ENCODE data around the gene WASL.

Gene WASL

GRCh38 chr7:123677061-123677715 lies 71.6 kb downstream of the WASL start:
- Histone ChIP-seq H3K27me3 (replicated peaks; ENCODE audit: control insufficient read depth, insufficient read depth, low read length) (no peaks in the 10 kb centered on the region), H3K4me3 (replicated peaks; ENCODE audit: low read depth, low read length) (no peak overlapping the region), H3K36me3 (ENCODE audit: control insufficient read depth, insufficient read depth, low read length) (no peaks in the 10 kb centered on the region; the same call in 1 of the 2 replicates)
- TF ChIP-seq CTCF (IDR thresholded peaks at IDR 0.05; ENCODE audit: insufficient read depth, low read length, poor library complexity, severe bottlenecking) = no peak
- no peak for DNase-seq (ENCODE audit: extremely low read depth, insufficient read length)

DNA sequence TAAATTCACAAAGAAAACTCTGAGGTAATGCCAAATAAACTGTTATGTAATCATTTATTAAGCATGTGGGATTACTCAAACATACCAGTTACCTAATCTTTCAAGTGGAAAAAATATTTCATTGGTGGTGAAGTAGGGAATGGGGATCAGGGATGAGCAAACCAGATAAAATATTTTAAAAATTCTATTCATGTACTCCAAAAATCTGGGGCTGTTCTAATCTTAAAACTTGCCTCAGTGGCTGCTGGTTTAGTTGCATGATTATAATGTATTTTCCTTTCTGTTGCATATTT lies 73.7 kb downstream of the WASL start:
- no peak overlapping the region for H3K4me3 ChIP-seq (replicated peaks; ENCODE audit: low read depth, low read length)
- no peak for TF ChIP-seq CTCF (IDR thresholded peaks at IDR 0.05; ENCODE audit: insufficient read depth, low read length, poor library complexity, severe bottlenecking)
- no peaks in the 10 kb centered on the region for H3K27me3 ChIP-seq (replicated peaks; ENCODE audit: control insufficient read depth, insufficient read depth, low read length)
- no peak for DNase-seq (ENCODE audit: extremely low read depth, insufficient read length)
- H3K36me3 ChIP-seq (ENCODE audit: control insufficient read depth, insufficient read depth, low read length) = no peaks in the 10 kb centered on the region

DNA sequence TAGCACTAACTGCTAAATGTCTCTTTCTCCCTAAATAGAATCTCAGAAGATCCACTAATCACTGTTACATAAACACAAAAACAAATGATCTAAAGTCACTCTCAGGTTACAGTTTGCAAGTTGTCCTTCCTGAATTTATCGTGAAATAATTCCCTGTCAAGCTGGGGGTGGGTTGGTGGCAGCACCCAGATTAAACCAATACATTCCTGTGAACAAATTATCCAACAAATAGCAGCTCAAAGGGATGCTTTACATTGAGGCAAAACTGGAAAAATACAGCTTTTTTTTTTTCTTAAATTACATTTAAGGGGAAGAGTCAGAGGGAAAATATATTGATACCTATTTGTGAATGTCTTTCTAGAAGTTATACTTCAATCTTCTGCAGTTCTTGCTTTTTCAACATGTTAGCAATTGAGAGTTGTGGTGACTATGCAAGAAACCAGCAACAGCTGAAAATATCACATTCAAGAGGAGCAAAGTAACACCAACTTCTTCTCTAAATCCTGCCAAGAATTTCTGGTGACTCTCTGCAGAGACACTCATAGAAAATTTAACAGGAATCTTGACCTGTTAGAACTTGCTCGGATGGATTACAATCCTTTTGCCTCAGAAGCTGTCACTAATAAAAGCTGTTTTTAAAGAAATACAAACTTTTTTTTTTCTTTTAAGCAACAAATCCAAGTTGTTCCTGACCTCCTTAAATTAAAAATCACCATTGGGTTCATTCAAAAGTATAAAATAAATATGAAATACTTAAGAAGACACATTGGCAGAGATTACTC lies 74.2 kb downstream of the WASL start:
- Histone ChIP-seq H3K27me3 (replicated peaks; ENCODE audit: control insufficient read depth, insufficient read depth, low read length) (no peaks in the 10 kb centered on the region), H3K4me3 (replicated peaks; ENCODE audit: low read depth, low read length) (no peak overlapping the region), H3K36me3 (ENCODE audit: control insufficient read depth, insufficient read depth, low read length) (no peaks in the 10 kb centered on the region)
- TF ChIP-seq CTCF (IDR thresholded peaks at IDR 0.05; ENCODE audit: insufficient read depth, low read length, poor library complexity, severe bottlenecking) = no peak
- no peak for DNase-seq (ENCODE audit: extremely low read depth, insufficient read length)

- no peak for DNase-seq (ENCODE audit: extremely low read depth, insufficient read length)
- Histone ChIP-seq H3K36me3 (ENCODE audit: control insufficient read depth, insufficient read depth, low read length) (no peaks in the 10 kb centered on the region), H3K27me3 (replicated peaks; ENCODE audit: control insufficient read depth, insufficient read depth, low read length) (no peaks in the 10 kb centered on the region), H3K4me3 (replicated peaks; ENCODE audit: low read depth, low read length) (no peak overlapping the region)
- no peak for TF ChIP-seq CTCF (IDR thresholded peaks at IDR 0.05; ENCODE audit: insufficient read depth, low read length, poor library complexity, severe bottlenecking)
These were observed 74.9 kb downstream of the WASL start for GRCh38 chr7:123673752-123674398.

DNA sequence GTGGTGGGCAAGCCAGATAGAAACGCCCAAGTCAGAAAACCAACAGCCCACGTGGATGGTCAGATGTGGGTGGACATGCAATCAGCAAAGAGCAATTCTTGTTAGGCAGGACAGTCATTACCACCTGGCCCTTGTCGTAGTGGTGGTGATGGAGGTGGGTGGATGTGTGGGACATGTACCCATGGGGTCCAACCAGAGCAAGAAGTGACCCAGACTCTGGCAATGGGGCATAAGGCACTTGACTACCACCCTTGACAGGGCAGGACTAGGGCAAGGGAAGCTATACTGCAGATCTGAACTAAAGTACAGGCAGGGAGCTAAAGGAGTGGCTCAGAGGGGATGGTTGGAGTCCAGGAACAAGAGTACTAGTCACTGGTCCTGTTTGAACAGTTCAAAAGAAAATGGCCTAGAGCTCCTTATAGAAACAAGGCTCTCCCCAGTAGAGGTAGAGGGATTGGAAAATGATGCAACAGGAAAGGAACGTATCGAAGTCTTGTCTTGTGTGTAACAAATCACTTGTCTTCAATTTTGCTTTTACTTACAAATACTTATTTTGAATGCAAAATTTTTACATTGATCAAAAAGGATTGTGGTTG lies 75.6 kb downstream of the WASL start:
- no peak overlapping the region for H3K4me3 ChIP-seq (replicated peaks; ENCODE audit: low read depth, low read length)
- no peaks in the 10 kb centered on the region for H3K36me3 ChIP-seq (ENCODE audit: control insufficient read depth, insufficient read depth, low read length)
- H3K27me3 ChIP-seq (replicated peaks; ENCODE audit: control insufficient read depth, insufficient read depth, low read length) = no peaks in the 10 kb centered on the region
- DNase-seq (ENCODE audit: extremely low read depth, insufficient read length) = no peak
- no peak for TF ChIP-seq CTCF (IDR thresholded peaks at IDR 0.05; ENCODE audit: insufficient read depth, low read length, poor library complexity, severe bottlenecking)
